Measurements from ENCODE around the gene SRP68. TPM values are rescaled to one million over a fixed set of nuclear protein-coding genes. Genes with fewer than 3 reads are reported as not detected.
A peak's percentile ranks its signal among the peaks of the same experiment; 100 is the strongest.

SRP68 gene
- total and polyA plus RNA-seq, 2 experiments from 2014 or later: 38.2 to 69.8 TPM

GRCh38 chr17:76000755-76001521 lies 71.4 kb downstream of the SRP68 start, which contains the start of gene CDK3:
Gene CDK3, plus strand, starts transcription at chr17:76000855. Its CDS starts 571 bp downstream, at chr17:76001426.
- TF ChIP-seq EZH2phosphoT487 (IDR thresholded peaks at IDR 0.05; ENCODE audit: insufficient read depth, low read depth) (no peak), EZH2 (IDR thresholded peaks at IDR 0.05; ENCODE audit: insufficient read depth, poor library complexity, severe bottlenecking) (no peak)
- Histone ChIP-seq H3K27me3 (replicated peaks; ENCODE audit: insufficient read depth) (no peaks in the 10 kb centered on the region), H3K4me1 (ENCODE audit: insufficient read depth) (peaks cover 15% of the 10 kb centered on the region), H3K4me3 (no peak within 1 kb of the TSS), H2AFZ (no peak within 1 kb of the TSS), H3K27ac (no peak within 1 kb of the TSS), H3F3A (ENCODE audit: insufficient read depth) (peaks cover 16% of the 10 kb centered on the region; the same call in 1 of the 2 replicates), H3K9ac (no peak within 1 kb of the TSS), H3K9me3 (ENCODE audit: low read depth) (no peaks in the 10 kb centered on the region), H3K79me2 (ENCODE audit: insufficient read depth) (no peaks in the 10 kb centered on the region), H3K4me2 (ENCODE audit: unreplicated experiment) (no peak within 1 kb of the TSS), H4K20me1 (ENCODE audit: insufficient read depth) (no peaks in the 10 kb centered on the region), H3K36me3 (ENCODE audit: low read depth) (no peaks in the 10 kb centered on the region), H3K9me2 (ENCODE audit: insufficient read depth) (no peaks in the 10 kb centered on the region)
- 79 to 81% methylated on average over 14 to 21 of the region's 21 CpGs for WGBS, 2 experiments (ENCODE audit: low coverage in 1 of 2, low lambda C conversion rate in 2 of 2, missing lambda C conversion rate in 2 of 2)
- DNase-seq: no peak
- in situ Hi-C loops (cut with MboI): no loop called here

GRCh38 chr17:76000016-76000754 lies 72.1 kb downstream of the SRP68 start:
- no peak overlapping the region for H3K27ac ChIP-seq
- no peaks in the 10 kb centered on the region for H3K9me3 ChIP-seq (ENCODE audit: low read depth)
- 72 to 75% methylated on average over 31 of the region's 31 CpGs for WGBS, 2 experiments (ENCODE audit: low coverage in 1 of 2, low lambda C conversion rate in 2 of 2, missing lambda C conversion rate in 2 of 2)
- H3K4me1 ChIP-seq (ENCODE audit: insufficient read depth): peaks cover 15% of the 10 kb centered on the region
- in situ Hi-C loops (cut with MboI): no loop called here
- no peak overlapping the region for H2AFZ ChIP-seq
- no peaks in the 10 kb centered on the region for H3K79me2 ChIP-seq (ENCODE audit: insufficient read depth)
- H3K27me3 ChIP-seq (replicated peaks; ENCODE audit: insufficient read depth): no peaks in the 10 kb centered on the region
- H3K4me3 ChIP-seq: no peak overlapping the region
- peak; percentile 63 for DNase-seq
- peaks cover 21% of the 10 kb centered on the region; the same call in 1 of the 2 replicates for H3F3A ChIP-seq (ENCODE audit: insufficient read depth)
- H3K9ac ChIP-seq: no peak overlapping the region
- H4K20me1 ChIP-seq (ENCODE audit: insufficient read depth): no peaks in the 10 kb centered on the region
- no peak for TF ChIP-seq EZH2 (IDR thresholded peaks at IDR 0.05; ENCODE audit: insufficient read depth, poor library complexity, severe bottlenecking)
- H3K9me2 ChIP-seq (ENCODE audit: insufficient read depth): no peaks in the 10 kb centered on the region
- H3K4me2 ChIP-seq (ENCODE audit: unreplicated experiment): no peak overlapping the region
- H3K36me3 ChIP-seq (ENCODE audit: low read depth): no peaks in the 10 kb centered on the region

GRCh38 chr17:75998327-75998795 lies 74.0 kb downstream of the SRP68 start:
- Histone ChIP-seq H3F3A (ENCODE audit: insufficient read depth) (peaks cover 21% of the 10 kb centered on the region; the same call in 1 of the 2 replicates), H3K27me3 (replicated peaks; ENCODE audit: insufficient read depth) (no peaks in the 10 kb centered on the region), H3K4me1 (ENCODE audit: insufficient read depth) (peaks cover 15% of the 10 kb centered on the region), H3K9me3 (ENCODE audit: low read depth) (no peaks in the 10 kb centered on the region), H4K20me1 (ENCODE audit: insufficient read depth) (no peaks in the 10 kb centered on the region), H3K4me2 (ENCODE audit: unreplicated experiment) (no peak overlapping the region), H3K9ac (no peak overlapping the region), H3K36me3 (ENCODE audit: low read depth) (no peaks in the 10 kb centered on the region), H2AFZ (no peak overlapping the region), H3K9me2 (ENCODE audit: insufficient read depth) (no peaks in the 10 kb centered on the region), H3K27ac (no peak overlapping the region), H3K79me2 (ENCODE audit: insufficient read depth) (no peaks in the 10 kb centered on the region), H3K4me3 (no peak overlapping the region)
- no peak for DNase-seq
- TF ChIP-seq EZH2phosphoT487 (IDR thresholded peaks at IDR 0.05; ENCODE audit: insufficient read depth, low read depth): no peak
- TF ChIP-seq EZH2 (IDR thresholded peaks at IDR 0.05; ENCODE audit: insufficient read depth, poor library complexity, severe bottlenecking): no peak
- in situ Hi-C loops (cut with MboI): loop anchor here (10.0 kb wide), 1 partner anchor 224 kb away; a partner anchor contains a TSS
- 98% methylated on average over 9 of the region's 9 CpGs for WGBS, 2 experiments (ENCODE audit: low coverage in 1 of 2, low lambda C conversion rate in 2 of 2, missing lambda C conversion rate in 2 of 2)
